GM23338 (cell line): Measurements from ENCODE around the gene REG4. TPM values are rescaled to one million over a fixed set of nuclear protein-coding genes. Genes with fewer than 3 reads are reported as not detected.

ENCODE experiments used
- ATAC-seq: fragments of 200-7000 bp; cut with Tn5 transposase; 3 replicates; pipeline ENCODE4 v1.9.1; 2020
- DNase-seq: peaks from one replicate; pipeline ENCODE4 v3.0.0-alpha.2; 2015; ENCODE audit warnings: low spot score
- H2AFZ ChIP-seq: fragments of 200-600 bp; sonication (generic); 2 replicates; pipeline ENCODE4 v1.8.0; 2016; ENCODE audit warnings: antibody characterized with exemption, mild to moderate bottlenecking, moderate library complexity
- H3F3A ChIP-seq: fragments of 200-600 bp; sonication (generic); replicated peaks from 2 replicates; pipeline ENCODE4 v1.8.0; 2017; ENCODE audit warnings: antibody characterized with exemption, mixed run types, low read depth
- H3K27ac ChIP-seq: fragments of 200-600 bp; sonication (generic); 2 replicates; pipeline ENCODE4 v1.6.1; 2016; ENCODE audit warnings: low read depth
- H3K27me3 ChIP-seq: fragments of 200-600 bp; sonication (generic); 2 replicates; pipeline ENCODE4 v1.8.0; 2016; ENCODE audit warnings: mild to moderate bottlenecking, mixed run types, moderate library complexity; ENCODE audit not compliant: insufficient read depth
- H3K36me3 ChIP-seq: fragments of 200-600 bp; sonication (generic); 2 replicates; pipeline ENCODE4 v1.8.0; 2016; ENCODE audit warnings: mild to moderate bottlenecking; ENCODE audit not compliant: insufficient read depth
- H3K4me1 ChIP-seq: fragments of 200-600 bp; sonication (generic); 2 replicates; pipeline ENCODE4 v1.8.0; 2016; ENCODE audit warnings: mild to moderate bottlenecking, moderate library complexity; ENCODE audit not compliant: insufficient read depth
- H3K4me2 ChIP-seq: fragments of 200-600 bp; sonication (generic); 2 replicates; pipeline ENCODE4 v1.7.1; 2017; ENCODE audit warnings: mixed run types
- H3K4me3 ChIP-seq: fragments of 200-600 bp; sonication (generic); 2 replicates; pipeline ENCODE4 v1.6.1; 2016; ENCODE audit warnings: mixed run types
- H3K79me2 ChIP-seq: fragments of 200-600 bp; sonication (generic); replicated peaks from 2 replicates; pipeline ENCODE4 v1.8.0; 2017; ENCODE audit warnings: mild to moderate bottlenecking; ENCODE audit not compliant: insufficient read depth
- H3K9me2 ChIP-seq: fragments of 200-600 bp; sonication (generic); 2 replicates; pipeline ENCODE4 v1.8.0; 2017; ENCODE audit not compliant: insufficient read depth
- H4K20me1 ChIP-seq: fragments of 200-600 bp; sonication (generic); replicated peaks from 2 replicates; pipeline ENCODE4 v1.8.0; 2017; ENCODE audit warnings: mild to moderate bottlenecking; ENCODE audit not compliant: insufficient read depth
- H3K27ac Mint-ChIP-seq: 2 replicates; pipeline ENCODE4 v1.8.0; 2020; ENCODE audit warnings: inconsistent platforms, mild to moderate bottlenecking, moderate library complexity, mixed read lengths
- H3K27me3 Mint-ChIP-seq: 3 replicates; pipeline ENCODE4 v1.8.0; 2022; ENCODE audit warnings: low read depth, mild to moderate bottlenecking, moderate library complexity, mixed read lengths, inconsistent platforms; ENCODE audit not compliant: insufficient read depth, poor library complexity
- H3K36me3 Mint-ChIP-seq: 3 replicates; pipeline ENCODE4 v1.8.0; 2021; ENCODE audit warnings: low read depth, mild to moderate bottlenecking, inconsistent platforms, moderate library complexity, mixed read lengths
- H3K4me1 Mint-ChIP-seq: 3 replicates; pipeline ENCODE4 v1.8.0; 2020; ENCODE audit warnings: mild to moderate bottlenecking, inconsistent platforms, mixed read lengths
- H3K4me3 Mint-ChIP-seq: 3 replicates; pipeline ENCODE4 v1.8.0; 2021; ENCODE audit warnings: moderate library complexity, mild to moderate bottlenecking, inconsistent platforms, mixed read lengths
- H3K9me3 Mint-ChIP-seq: 3 replicates; pipeline ENCODE4 v1.8.0; 2020; ENCODE audit warnings: moderate library complexity, mild to moderate bottlenecking, inconsistent platforms, mixed read lengths
- CREB1 ChIP-seq: fragments of 250-450 bp; sonication (Bioruptor Pico); IDR thresholded peaks from 2 replicates; pipeline ENCODE4 v1.5.0; 2020; ENCODE audit warnings: low read depth, mild to moderate bottlenecking, moderate library complexity
- EZH2 ChIP-seq: fragments of 200-600 bp; sonication (generic); IDR thresholded peaks from one replicate; pipeline ENCODE4 v1.8.0; 2017; ENCODE audit warnings: antibody characterized with exemption, mild to moderate bottlenecking, low read depth; ENCODE audit not compliant: unreplicated experiment
- EZH2phosphoT487 ChIP-seq: fragments of 200-600 bp; sonication (generic); IDR thresholded peaks from one replicate; pipeline ENCODE4 v1.8.1; 2018; ENCODE audit warnings: antibody characterized with exemption; ENCODE audit not compliant: unreplicated experiment
- JUNB ChIP-seq: IDR thresholded peaks from one replicate; pipeline ENCODE4 v1.6.1; 2016; ENCODE audit warnings: antibody characterized with exemption; ENCODE audit not compliant: unreplicated experiment
- NANOG ChIP-seq: IDR thresholded peaks from 2 replicates; pipeline ENCODE4 v1.6.1; 2016; ENCODE audit warnings: antibody characterized with exemption, borderline replicate concordance
- POLR2AphosphoS5 ChIP-seq: IDR thresholded peaks from 2 replicates; pipeline ENCODE4 v1.6.1; 2016; ENCODE audit warnings: antibody characterized with exemption, low read depth
- STAT1 ChIP-seq: IDR thresholded peaks from one replicate; pipeline ENCODE4 v1.6.1; 2016; ENCODE audit warnings: antibody characterized with exemption; ENCODE audit not compliant: unreplicated experiment
- ZNF114 ChIP-seq: fragments of 250-450 bp; sonication (Bioruptor Pico); IDR thresholded peaks from 2 replicates; pipeline ENCODE4 v1.5.0; 2020; ENCODE audit warnings: mild to moderate bottlenecking, moderate library complexity
- ZNF331 ChIP-seq: fragments of 250-450 bp; sonication (Bioruptor Pico); IDR thresholded peaks from 2 replicates; pipeline ENCODE4 v1.5.0; 2020; ENCODE audit warnings: low read depth, mild to moderate bottlenecking, moderate library complexity
- polyA plus RNA-seq: library from polyadenylated mRNA; unstranded; fragments of >200 nt; fragmentation: Nextera tagmentation; extraction: Ambion mirVana; gene quantifications from 2 replicates; pipeline ENCODE4 v1.2.1, GENCODE V29; 2016
- total RNA-seq: library from RNA; depleted of rRNA; stranded (reverse); fragments of >200 nt; shearing (Covaris generic); gene quantifications from 2 replicates; pipeline ENCODE4 v1.2.3, GENCODE V29; 2014
- TF ChIP-seq, protein P1 (sequence below): IDR thresholded peaks from 2 replicates; pipeline ENCODE4 v1.6.1; 2016; ENCODE audit warnings: antibody characterized with exemption
- TF ChIP-seq, protein P2 (sequence below): IDR thresholded peaks from one replicate; pipeline ENCODE4 v1.6.1; 2018; ENCODE audit warnings: antibody characterized with exemption; ENCODE audit not compliant: unreplicated experiment
- TF ChIP-seq, protein P3 (sequence below): fragments of 250-450 bp; sonication (Bioruptor Pico); IDR thresholded peaks from 2 replicates; pipeline ENCODE4 v1.5.0; 2020; ENCODE audit warnings: mild to moderate bottlenecking, moderate library complexity
- TF ChIP-seq, protein P4 (sequence below), 2 experiments: fragments of 200-600 bp in 1 of 2; sonication (generic) in 1 of 2; conservative IDR thresholded peaks; 2 replicates each; pipeline versions ENCODE4 v1.5.1 to v1.6.1; 2016 to 2017; ENCODE audit warnings: antibody characterized with exemption in 2 of 2, low read depth in 2 of 2, mild to moderate bottlenecking in 2 of 2, moderate library complexity in 1 of 2

REG4 gene
- total and polyA plus RNA-seq, 2 experiments from 2014 or later: not detected

DNA sequence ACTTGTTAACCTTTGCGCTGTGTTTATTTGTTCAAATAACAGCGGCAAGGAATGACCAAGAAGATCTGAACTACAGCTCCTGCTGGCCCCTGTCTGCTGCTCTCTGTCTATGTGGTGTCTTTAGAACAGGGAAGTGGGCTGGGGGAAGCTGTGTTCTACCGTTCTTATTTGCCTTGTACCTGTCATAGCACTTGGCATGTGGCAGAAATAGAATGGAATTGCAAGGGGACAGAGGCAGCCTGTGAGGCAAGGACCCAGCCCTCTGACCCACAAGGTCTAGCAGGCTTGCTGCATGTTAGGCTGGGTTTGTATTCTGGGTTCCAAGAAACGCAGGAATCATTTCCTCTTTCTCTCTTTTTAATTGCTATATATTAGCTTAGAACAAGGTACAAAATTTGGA lies 63.2 kb downstream of the REG4 start:
- Histone ChIP-seq H3K79me2 (no peaks in the 10 kb centered on the region), H3F3A (peaks cover 12% of the 10 kb centered on the region), H3K4me2 (0 out of 2 replicates have a peak overlapping the region, but pooled peaks have one; percentile 32), H3K27ac (no peak overlapping the region), H3K36me3 (0 out of 2 replicates have a peak, but pooled peaks cover 3% of the 10 kb centered on the region), H2AFZ (no peak overlapping the region), H4K20me1 (no peaks in the 10 kb centered on the region; the same call in 1 of the 2 replicates), H3K9me2 (no peaks in the 10 kb centered on the region; the same call in 1 of the 2 replicates), H3K4me3 (no peak overlapping the region), H3K27me3 (no peaks in the 10 kb centered on the region), H3K4me1 (peaks cover 23% of the 10 kb centered on the region)
- DNase-seq (no peak), ATAC-seq (no peak)
- Mint-ChIP-seq H3K27me3 (peaks cover 15% of the 10 kb centered on the region), H3K4me3 (no peak overlapping the region), H3K4me1 (peaks cover 44% of the 10 kb centered on the region), H3K36me3 (peaks cover 20% of the 10 kb centered on the region), H3K9me3 (no peaks in the 10 kb centered on the region), H3K27ac (no peak overlapping the region)
- TF ChIP-seq, protein P1, sequence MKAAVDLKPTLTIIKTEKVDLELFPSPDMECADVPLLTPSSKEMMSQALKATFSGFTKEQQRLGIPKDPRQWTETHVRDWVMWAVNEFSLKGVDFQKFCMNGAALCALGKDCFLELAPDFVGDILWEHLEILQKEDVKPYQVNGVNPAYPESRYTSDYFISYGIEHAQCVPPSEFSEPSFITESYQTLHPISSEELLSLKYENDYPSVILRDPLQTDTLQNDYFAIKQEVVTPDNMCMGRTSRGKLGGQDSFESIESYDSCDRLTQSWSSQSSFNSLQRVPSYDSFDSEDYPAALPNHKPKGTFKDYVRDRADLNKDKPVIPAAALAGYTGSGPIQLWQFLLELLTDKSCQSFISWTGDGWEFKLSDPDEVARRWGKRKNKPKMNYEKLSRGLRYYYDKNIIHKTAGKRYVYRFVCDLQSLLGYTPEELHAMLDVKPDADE: no peak
- TF ChIP-seq ZNF331 (CRISPR knock-in tag) (no peak), ZNF114 (CRISPR knock-in tag) (no peak), EZH2 (no peak), POLR2AphosphoS5 (no peak), JUNB (no peak), CREB1 (CRISPR knock-in tag) (no peak), STAT1 (no peak), EZH2phosphoT487 (no peak), NANOG (no peak)
- TF ChIP-seq, protein P2, sequence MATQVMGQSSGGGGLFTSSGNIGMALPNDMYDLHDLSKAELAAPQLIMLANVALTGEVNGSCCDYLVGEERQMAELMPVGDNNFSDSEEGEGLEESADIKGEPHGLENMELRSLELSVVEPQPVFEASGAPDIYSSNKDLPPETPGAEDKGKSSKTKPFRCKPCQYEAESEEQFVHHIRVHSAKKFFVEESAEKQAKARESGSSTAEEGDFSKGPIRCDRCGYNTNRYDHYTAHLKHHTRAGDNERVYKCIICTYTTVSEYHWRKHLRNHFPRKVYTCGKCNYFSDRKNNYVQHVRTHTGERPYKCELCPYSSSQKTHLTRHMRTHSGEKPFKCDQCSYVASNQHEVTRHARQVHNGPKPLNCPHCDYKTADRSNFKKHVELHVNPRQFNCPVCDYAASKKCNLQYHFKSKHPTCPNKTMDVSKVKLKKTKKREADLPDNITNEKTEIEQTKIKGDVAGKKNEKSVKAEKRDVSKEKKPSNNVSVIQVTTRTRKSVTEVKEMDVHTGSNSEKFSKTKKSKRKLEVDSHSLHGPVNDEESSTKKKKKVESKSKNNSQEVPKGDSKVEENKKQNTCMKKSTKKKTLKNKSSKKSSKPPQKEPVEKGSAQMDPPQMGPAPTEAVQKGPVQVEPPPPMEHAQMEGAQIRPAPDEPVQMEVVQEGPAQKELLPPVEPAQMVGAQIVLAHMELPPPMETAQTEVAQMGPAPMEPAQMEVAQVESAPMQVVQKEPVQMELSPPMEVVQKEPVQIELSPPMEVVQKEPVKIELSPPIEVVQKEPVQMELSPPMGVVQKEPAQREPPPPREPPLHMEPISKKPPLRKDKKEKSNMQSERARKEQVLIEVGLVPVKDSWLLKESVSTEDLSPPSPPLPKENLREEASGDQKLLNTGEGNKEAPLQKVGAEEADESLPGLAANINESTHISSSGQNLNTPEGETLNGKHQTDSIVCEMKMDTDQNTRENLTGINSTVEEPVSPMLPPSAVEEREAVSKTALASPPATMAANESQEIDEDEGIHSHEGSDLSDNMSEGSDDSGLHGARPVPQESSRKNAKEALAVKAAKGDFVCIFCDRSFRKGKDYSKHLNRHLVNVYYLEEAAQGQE: no peak
- TF ChIP-seq, protein P3, sequence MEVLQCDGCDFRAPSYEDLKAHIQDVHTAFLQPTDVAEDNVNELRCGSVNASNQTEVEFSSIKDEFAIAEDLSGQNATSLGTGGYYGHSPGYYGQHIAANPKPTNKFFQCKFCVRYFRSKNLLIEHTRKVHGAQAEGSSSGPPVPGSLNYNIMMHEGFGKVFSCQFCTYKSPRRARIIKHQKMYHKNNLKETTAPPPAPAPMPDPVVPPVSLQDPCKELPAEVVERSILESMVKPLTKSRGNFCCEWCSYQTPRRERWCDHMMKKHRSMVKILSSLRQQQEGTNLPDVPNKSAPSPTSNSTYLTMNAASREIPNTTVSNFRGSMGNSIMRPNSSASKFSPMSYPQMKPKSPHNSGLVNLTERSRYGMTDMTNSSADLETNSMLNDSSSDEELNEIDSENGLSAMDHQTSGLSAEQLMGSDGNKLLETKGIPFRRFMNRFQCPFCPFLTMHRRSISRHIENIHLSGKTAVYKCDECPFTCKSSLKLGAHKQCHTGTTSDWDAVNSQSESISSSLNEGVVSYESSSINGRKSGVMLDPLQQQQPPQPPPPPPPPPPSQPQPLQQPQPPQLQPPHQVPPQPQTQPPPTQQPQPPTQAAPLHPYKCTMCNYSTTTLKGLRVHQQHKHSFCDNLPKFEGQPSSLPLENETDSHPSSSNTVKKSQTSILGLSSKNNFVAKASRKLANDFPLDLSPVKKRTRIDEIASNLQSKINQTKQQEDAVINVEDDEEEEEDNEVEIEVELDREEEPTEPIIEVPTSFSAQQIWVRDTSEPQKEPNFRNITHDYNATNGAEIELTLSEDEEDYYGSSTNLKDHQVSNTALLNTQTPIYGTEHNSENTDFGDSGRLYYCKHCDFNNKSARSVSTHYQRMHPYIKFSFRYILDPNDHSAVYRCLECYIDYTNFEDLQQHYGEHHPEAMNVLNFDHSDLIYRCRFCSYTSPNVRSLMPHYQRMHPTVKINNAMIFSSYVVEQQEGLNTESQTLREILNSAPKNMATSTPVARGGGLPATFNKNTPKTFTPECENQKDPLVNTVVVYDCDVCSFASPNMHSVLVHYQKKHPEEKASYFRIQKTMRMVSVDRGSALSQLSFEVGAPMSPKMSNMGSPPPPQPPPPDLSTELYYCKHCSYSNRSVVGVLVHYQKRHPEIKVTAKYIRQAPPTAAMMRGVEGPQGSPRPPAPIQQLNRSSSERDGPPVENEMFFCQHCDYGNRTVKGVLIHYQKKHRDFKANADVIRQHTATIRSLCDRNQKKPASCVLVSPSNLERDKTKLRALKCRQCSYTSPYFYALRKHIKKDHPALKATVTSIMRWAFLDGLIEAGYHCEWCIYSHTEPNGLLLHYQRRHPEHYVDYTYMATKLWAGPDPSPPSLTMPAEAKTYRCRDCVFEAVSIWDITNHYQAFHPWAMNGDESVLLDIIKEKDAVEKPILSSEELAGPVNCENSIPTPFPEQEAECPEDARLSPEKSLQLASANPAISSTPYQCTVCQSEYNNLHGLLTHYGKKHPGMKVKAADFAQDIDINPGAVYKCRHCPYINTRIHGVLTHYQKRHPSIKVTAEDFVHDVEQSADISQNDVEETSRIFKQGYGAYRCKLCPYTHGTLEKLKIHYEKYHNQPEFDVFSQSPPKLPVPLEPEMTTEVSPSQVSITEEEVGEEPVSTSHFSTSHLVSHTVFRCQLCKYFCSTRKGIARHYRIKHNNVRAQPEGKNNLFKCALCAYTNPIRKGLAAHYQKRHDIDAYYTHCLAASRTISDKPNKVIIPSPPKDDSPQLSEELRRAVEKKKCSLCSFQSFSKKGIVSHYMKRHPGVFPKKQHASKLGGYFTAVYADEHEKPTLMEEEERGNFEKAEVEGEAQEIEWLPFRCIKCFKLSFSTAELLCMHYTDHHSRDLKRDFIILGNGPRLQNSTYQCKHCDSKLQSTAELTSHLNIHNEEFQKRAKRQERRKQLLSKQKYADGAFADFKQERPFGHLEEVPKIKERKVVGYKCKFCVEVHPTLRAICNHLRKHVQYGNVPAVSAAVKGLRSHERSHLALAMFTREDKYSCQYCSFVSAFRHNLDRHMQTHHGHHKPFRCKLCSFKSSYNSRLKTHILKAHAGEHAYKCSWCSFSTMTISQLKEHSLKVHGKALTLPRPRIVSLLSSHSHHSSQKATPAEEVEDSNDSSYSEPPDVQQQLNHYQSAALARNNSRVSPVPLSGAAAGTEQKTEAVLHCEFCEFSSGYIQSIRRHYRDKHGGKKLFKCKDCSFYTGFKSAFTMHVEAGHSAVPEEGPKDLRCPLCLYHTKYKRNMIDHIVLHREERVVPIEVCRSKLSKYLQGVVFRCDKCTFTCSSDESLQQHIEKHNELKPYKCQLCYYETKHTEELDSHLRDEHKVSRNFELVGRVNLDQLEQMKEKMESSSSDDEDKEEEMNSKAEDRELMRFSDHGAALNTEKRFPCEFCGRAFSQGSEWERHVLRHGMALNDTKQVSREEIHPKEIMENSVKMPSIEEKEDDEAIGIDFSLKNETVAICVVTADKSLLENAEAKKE: no peak
- TF ChIP-seq, protein P4, sequence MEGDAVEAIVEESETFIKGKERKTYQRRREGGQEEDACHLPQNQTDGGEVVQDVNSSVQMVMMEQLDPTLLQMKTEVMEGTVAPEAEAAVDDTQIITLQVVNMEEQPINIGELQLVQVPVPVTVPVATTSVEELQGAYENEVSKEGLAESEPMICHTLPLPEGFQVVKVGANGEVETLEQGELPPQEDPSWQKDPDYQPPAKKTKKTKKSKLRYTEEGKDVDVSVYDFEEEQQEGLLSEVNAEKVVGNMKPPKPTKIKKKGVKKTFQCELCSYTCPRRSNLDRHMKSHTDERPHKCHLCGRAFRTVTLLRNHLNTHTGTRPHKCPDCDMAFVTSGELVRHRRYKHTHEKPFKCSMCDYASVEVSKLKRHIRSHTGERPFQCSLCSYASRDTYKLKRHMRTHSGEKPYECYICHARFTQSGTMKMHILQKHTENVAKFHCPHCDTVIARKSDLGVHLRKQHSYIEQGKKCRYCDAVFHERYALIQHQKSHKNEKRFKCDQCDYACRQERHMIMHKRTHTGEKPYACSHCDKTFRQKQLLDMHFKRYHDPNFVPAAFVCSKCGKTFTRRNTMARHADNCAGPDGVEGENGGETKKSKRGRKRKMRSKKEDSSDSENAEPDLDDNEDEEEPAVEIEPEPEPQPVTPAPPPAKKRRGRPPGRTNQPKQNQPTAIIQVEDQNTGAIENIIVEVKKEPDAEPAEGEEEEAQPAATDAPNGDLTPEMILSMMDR (conservative IDR thresholded peaks at IDR 0.05; ENCODE audit: low read depth in 2 of 2): no peak
